IMR-90 (cell line): ENCODE data around the gene TNIP2. TPM values are rescaled to one million over a fixed set of nuclear protein-coding genes. Genes with fewer than 3 reads are reported as not detected.

Experiments used
- polyA plus RNA-seq, 3 experiments: library from polyadenylated mRNA; depleted of rRNA; stranded (reverse); fragments of >200 nt; gene quantifications; 2 replicates each; pipeline ENCODE4 v1.2.3, GENCODE V29; 2012; ENCODE audit warnings: low replicate concordance in 1 of 3
- total RNA-seq: library from RNA; depleted of rRNA; stranded (reverse); fragments of >200 nt; gene quantifications from 2 replicates; pipeline ENCODE4 v1.2.3, GENCODE V29; 2012; rRNA removed

Gene TNIP2
- total and polyA plus RNA-seq, 2 of the 4 experiments (the other 2 are of a cell fraction), result 33.3 to 38.5 TPM

Other genes starting within 250 kb of the TNIP2 start
- 6.8 and 8.1 TPM in 2 replicates for gene FAM193A, start 219.7 kb downstream of the TNIP2 start, total RNA-seq
- 9.5 and 11.0 TPM in 2 replicates for gene FAM193A, start 219.7 kb downstream of the TNIP2 start, polyA plus RNA-seq (2012; rRNA removed)
- gene SH3BP2, start 36.7 kb upstream of the TNIP2 start, total RNA-seq, result 8.9 and 9.0 TPM in 2 replicates
- 37.2 and 45.3 TPM in 2 replicates for gene SH3BP2, start 36.7 kb upstream of the TNIP2 start, polyA plus RNA-seq (2012; rRNA removed)
- 117 and 122 TPM in 2 replicates for gene ADD1, start 87.5 kb upstream of the TNIP2 start, total RNA-seq
- 190 and 215 TPM in 2 replicates for gene ADD1, start 87.5 kb upstream of the TNIP2 start, polyA plus RNA-seq (2012; rRNA removed)
- gene NOP14, start 207.1 kb upstream of the TNIP2 start, total RNA-seq, result 10.9 and 19.2 TPM in 2 replicates
- gene NOP14, start 207.1 kb upstream of the TNIP2 start, polyA plus RNA-seq (2012; rRNA removed), result 11.3 and 12.6 TPM in 2 replicates
- 1.6 and 1.7 TPM in 2 replicates for gene GRK4, start 207.2 kb upstream of the TNIP2 start, total RNA-seq
- gene GRK4, start 207.2 kb upstream of the TNIP2 start, polyA plus RNA-seq (2012; rRNA removed), result 2.1 and 2.2 TPM in 2 replicates